Esophagus muscularis mucosa (tissue), 4 donors: ENCODE data around the gene ACR.

Source experiments
- CTCF ChIP-seq, 3 experiments: fragments of 200-600 bp in 2 of 3; fragments of 450-650 bp in 1 of 3; sonication (generic) in 2 of 3; IDR thresholded peaks; one replicate each; pipeline ENCODE4 v1.5.1; 2017 to 2019; ENCODE audit warnings: antibody characterized with exemption in 3 of 3, mild to moderate bottlenecking in 2 of 3, moderate library complexity in 1 of 3
- EP300 ChIP-seq: sonication (generic); formaldehyde crosslinking; IDR thresholded peaks from one replicate; pipeline ENCODE4 v1.6.1; 2017; ENCODE audit warnings: antibody characterized with exemption
- POLR2AphosphoS5 ChIP-seq, 2 donors: sonication (generic); formaldehyde crosslinking; IDR thresholded peaks; one replicate each; pipeline ENCODE4 v1.6.1; 2017; ENCODE audit warnings: antibody characterized with exemption in 2 of 2

GRCh38 chr22:50702821-50703725 lies 34.9 kb upstream of the ACR start:
- no peak for TF ChIP-seq CTCF (IDR thresholded peaks at IDR 0.05)
- TF ChIP-seq POLR2AphosphoS5 (IDR thresholded peaks at IDR 0.05) = no peak
- no peak for TF ChIP-seq EP300
